HepG2 (cell line): ENCODE measurements around the gene TET3. TPM values are rescaled to one million over a fixed set of nuclear protein-coding genes. Genes with fewer than 3 reads are reported as not detected.

ENCODE experiments used
- ATF6 ChIP-seq: sonication (generic); formaldehyde crosslinking; conservative IDR thresholded peaks from 2 replicates; pipeline ENCODE4 v1.4.0; 2020; ENCODE audit warnings: missing genetic modification reagents
- BATF2 ChIP-seq: sonication (generic); formaldehyde crosslinking; IDR thresholded peaks from 2 replicates; pipeline ENCODE4 v1.8.0; 2022; ENCODE audit warnings: mild to moderate bottlenecking, missing genetic modification reagents, moderate library complexity
- BHLHE40 ChIP-seq: IDR thresholded peaks from 2 replicates; pipeline ENCODE4 v1.6.1; 2011; ENCODE audit warnings: low read length, improper control_type of control experiment
- BRCA1 ChIP-seq: sonication (generic); formaldehyde crosslinking; IDR thresholded peaks from 2 replicates; pipeline ENCODE4 v1.4.0; 2020; ENCODE audit warnings: missing genetic modification reagents
- BRD4 ChIP-seq: sonication (generic); formaldehyde crosslinking; IDR thresholded peaks from 2 replicates; pipeline ENCODE4 v1.4.0; 2020; ENCODE audit warnings: missing genetic modification reagents
- CBX5 ChIP-seq: sonication (generic); formaldehyde crosslinking; IDR thresholded peaks from 2 replicates; pipeline ENCODE4 v1.4.0; 2020; ENCODE audit warnings: missing genetic modification reagents, borderline replicate concordance
- HDAC6 ChIP-seq: fragments of 200-600 bp; sonication (generic); IDR thresholded peaks from 2 replicates; pipeline ENCODE4 v1.7.0; 2017; ENCODE audit warnings: mild to moderate bottlenecking, antibody characterized with exemption, low read length, low read depth
- HNRNPK ChIP-seq: fragments of 200-400 bp; formaldehyde crosslinking; IDR thresholded peaks from 2 replicates; pipeline ENCODE4 v1.6.1; 2018; ENCODE audit warnings: low read length, low read depth, moderate library complexity, mild to moderate bottlenecking; ENCODE audit not compliant: poor library complexity, severe bottlenecking
- KDM5A ChIP-seq: fragments of 200-600 bp; sonication (generic); IDR thresholded peaks from 2 replicates; pipeline ENCODE4 v1.7.0; 2018; ENCODE audit warnings: antibody characterized with exemption, mild to moderate bottlenecking, low read length, borderline replicate concordance
- MLX ChIP-seq: IDR thresholded peaks from 2 replicates; pipeline ENCODE4 v1.6.1; 2016
- NFYB ChIP-seq: sonication (generic); formaldehyde crosslinking; IDR thresholded peaks from 2 replicates; pipeline ENCODE4 v1.4.0; 2020; ENCODE audit warnings: missing genetic modification reagents
- SIX1 ChIP-seq: sonication (generic); formaldehyde crosslinking; IDR thresholded peaks from 2 replicates; pipeline ENCODE4 v1.4.0; 2020; ENCODE audit warnings: missing genetic modification reagents, borderline replicate concordance
- SNRNP70 ChIP-seq: fragments of 200-400 bp; formaldehyde crosslinking; IDR thresholded peaks from 2 replicates; pipeline ENCODE4 v1.6.1; 2017; ENCODE audit warnings: mild to moderate bottlenecking, low read depth, low read length, moderate library complexity
- ZMAT5 ChIP-seq: sonication (generic); formaldehyde crosslinking; IDR thresholded peaks from 2 replicates; pipeline ENCODE4 v1.5.0; 2020; ENCODE audit warnings: mild to moderate bottlenecking, low read depth, missing genetic modification reagents, borderline replicate concordance
- ZMYM3 ChIP-seq: sonication (generic); formaldehyde crosslinking; IDR thresholded peaks from 2 replicates; pipeline ENCODE4 v1.5.1; 2020; ENCODE audit warnings: mild to moderate bottlenecking, missing genetic modification reagents
- ZNF512 ChIP-seq: sonication (generic); formaldehyde crosslinking; IDR thresholded peaks from 2 replicates; pipeline ENCODE4 v1.4.0; 2020; ENCODE audit warnings: mild to moderate bottlenecking, missing genetic modification reagents
- ZNF644 ChIP-seq: IDR thresholded peaks from 2 replicates; pipeline ENCODE4 v1.6.1; 2016; ENCODE audit warnings: low read depth
- ZNF772 ChIP-seq: sonication (generic); formaldehyde crosslinking; IDR thresholded peaks from 2 replicates; pipeline ENCODE4 v1.5.0; 2020; ENCODE audit warnings: mild to moderate bottlenecking, missing genetic modification reagents
- ZNF800 ChIP-seq: sonication (generic); formaldehyde crosslinking; IDR thresholded peaks from 2 replicates; pipeline ENCODE4 v1.4.0; 2020; ENCODE audit warnings: missing genetic modification reagents
- ZZZ3 ChIP-seq: sonication (generic); formaldehyde crosslinking; IDR thresholded peaks from 2 replicates; pipeline ENCODE4 v1.4.0; 2020; ENCODE audit warnings: missing genetic modification reagents, mild to moderate bottlenecking, borderline replicate concordance
- polyA plus RNA-seq, 8 experiments: library from polyadenylated mRNA; depleted of rRNA in 3 of 8; stranded (reverse) in 7 of 8; unstranded in 1 of 8; fragments of >200 nt; fragmentation: Illumina TruSeq in 4 of 8; extraction: Trizol in 4 of 8; gene quantifications; 2 replicates each; pipeline versions ENCODE4 v1.2.1 to v1.2.3, GENCODE V29; 2011 to 2016; ENCODE audit warnings: low read depth in 4 of 8, missing spikeins in 1 of 8, mixed read lengths in 1 of 8; ENCODE audit not compliant: insufficient read depth in 1 of 8
- total RNA-seq, 5 experiments: library from RNA; depleted of rRNA; stranded (reverse); fragments of >200 nt; fragmentation: Illumina TruSeq; extraction: Trizol; gene quantifications; 2 replicates each; pipeline ENCODE4 v1.2.3, GENCODE V29; 2016; ENCODE audit warnings: low read depth in 1 of 5

Gene TET3
- total and polyA plus RNA-seq, 2 of the 13 experiments (the other 11 are each of a cell fraction or from before 2014, with no cell fraction given) = 4.3 to 6.8 TPM

- TF ChIP-seq ZNF772 (CRISPR knock-in tag) (no peak), ZNF644 (CRISPR knock-in tag) (no peak), ZMYM3 (CRISPR knock-in tag) (no peak), KDM5A (no peak; the same call in 1 of the 2 replicates), HNRNPK (no peak), CBX5 (CRISPR knock-in tag) (no peak), ATF6 (CRISPR knock-in tag) (no peak), BRCA1 (CRISPR knock-in tag) (no peak), SNRNP70 (no peak), NFYB (CRISPR knock-in tag) (no peak), MLX (CRISPR knock-in tag) (no peak), HDAC6 (no peak), ZNF512 (CRISPR knock-in tag) (no peak), BHLHE40 (no peak), ZZZ3 (CRISPR knock-in tag) (no peak), ZMAT5 (CRISPR knock-in tag) (no peak), BATF2 (CRISPR knock-in tag) (no peak), ZNF800 (CRISPR knock-in tag) (no peak), BRD4 (no peak), SIX1 (CRISPR knock-in tag) (no peak)
Measured at GRCh38 chr2:74002505-74003421, 18.1 kb downstream of the TET3 start (continued).
